Upper lobe of right lung (tissue), 1 donor: ENCODE measurements around the gene ZNF414. TPM values are rescaled to one million over a fixed set of nuclear protein-coding genes. Genes with fewer than 3 reads are reported as not detected.
A peak's percentile ranks its signal among the peaks of the same experiment; 100 is the strongest.

Source experiments
- ATAC-seq: fragments of 200-7000 bp; cut with Tn5 transposase; one replicate; pipeline ENCODE4 v1.9.1; 2020; ENCODE audit warnings: mild to moderate bottlenecking, moderate library complexity
- DNase-seq: peaks from one replicate; pipeline ENCODE4 v3.0.0-alpha.2; 2020
- H3K27ac ChIP-seq: fragments of 200-600 bp; one replicate; pipeline ENCODE4 v1.8.0; 2022
- H3K27me3 ChIP-seq: fragments of 200-600 bp; one replicate; pipeline ENCODE4 v1.8.0; 2022; ENCODE audit warnings: mild to moderate bottlenecking
- H3K36me3 ChIP-seq: fragments of 200-600 bp; one replicate; pipeline ENCODE4 v1.8.0; 2022
- H3K4me1 ChIP-seq: fragments of 200-600 bp; one replicate; pipeline ENCODE4 v1.8.0; 2022
- H3K4me3 ChIP-seq: fragments of 200-600 bp; one replicate; pipeline ENCODE4 v1.8.0; 2022; ENCODE audit warnings: mild to moderate bottlenecking
- H3K9me3 ChIP-seq: fragments of 200-600 bp; one replicate; pipeline ENCODE4 v1.8.0; 2022
- intact Hi-C: fragments of 100-400 bp; cut with DNase I; formaldehyde crosslinking; loops from one replicate; pipeline ENCODE4 v1.11.0; 2022
- total RNA-seq: library from RNA; stranded (reverse); fragmentation: NEBNext Ultra II Directional; extraction: Animal tissue kit (Norgen Biotek cat#: 25700); gene quantifications from one replicate; pipeline ENCODE4 v1.2.1, GENCODE V29; 2021
- TF ChIP-seq, protein P1 (sequence below): fragments of 200-600 bp; IDR thresholded peaks from one replicate; pipeline ENCODE4 v1.8.0; 2022; ENCODE audit warnings: antibody characterized with exemption
- donor health status: DM: no; HTN: yes; CAD: no; lungs with severe emphysema.

Gene ZNF414
- total RNA-seq, 1 donor from 2014 or later: 23.4 TPM

DNA sequence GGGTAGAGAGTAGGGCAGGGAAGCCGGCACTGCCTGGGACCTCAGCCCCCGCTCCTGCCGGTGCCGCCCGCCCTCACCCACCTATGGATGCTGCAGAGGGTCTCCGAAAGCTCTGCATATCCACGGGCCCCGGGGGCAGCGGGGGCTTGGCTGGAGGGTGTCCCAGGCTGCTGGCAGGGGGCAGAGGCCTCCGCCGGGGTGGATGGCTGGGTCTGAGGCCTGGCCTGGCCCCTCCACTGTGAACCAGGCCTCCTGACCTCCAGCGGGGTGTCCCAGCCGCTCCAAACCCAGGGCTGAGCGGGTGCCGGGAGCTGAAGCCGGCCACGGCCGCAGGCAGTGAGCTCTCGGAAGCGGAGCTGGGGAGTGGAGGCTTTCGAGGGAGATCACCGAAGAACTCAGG, 15.7 kb downstream of the ZNF414 start:
- no peak overlapping the region for H3K4me3 ChIP-seq
- H3K36me3 ChIP-seq: no peaks in the 10 kb centered on the region
- H3K27me3 ChIP-seq: no peaks in the 10 kb centered on the region
- DNase-seq: no peak
- TF ChIP-seq, protein P1, sequence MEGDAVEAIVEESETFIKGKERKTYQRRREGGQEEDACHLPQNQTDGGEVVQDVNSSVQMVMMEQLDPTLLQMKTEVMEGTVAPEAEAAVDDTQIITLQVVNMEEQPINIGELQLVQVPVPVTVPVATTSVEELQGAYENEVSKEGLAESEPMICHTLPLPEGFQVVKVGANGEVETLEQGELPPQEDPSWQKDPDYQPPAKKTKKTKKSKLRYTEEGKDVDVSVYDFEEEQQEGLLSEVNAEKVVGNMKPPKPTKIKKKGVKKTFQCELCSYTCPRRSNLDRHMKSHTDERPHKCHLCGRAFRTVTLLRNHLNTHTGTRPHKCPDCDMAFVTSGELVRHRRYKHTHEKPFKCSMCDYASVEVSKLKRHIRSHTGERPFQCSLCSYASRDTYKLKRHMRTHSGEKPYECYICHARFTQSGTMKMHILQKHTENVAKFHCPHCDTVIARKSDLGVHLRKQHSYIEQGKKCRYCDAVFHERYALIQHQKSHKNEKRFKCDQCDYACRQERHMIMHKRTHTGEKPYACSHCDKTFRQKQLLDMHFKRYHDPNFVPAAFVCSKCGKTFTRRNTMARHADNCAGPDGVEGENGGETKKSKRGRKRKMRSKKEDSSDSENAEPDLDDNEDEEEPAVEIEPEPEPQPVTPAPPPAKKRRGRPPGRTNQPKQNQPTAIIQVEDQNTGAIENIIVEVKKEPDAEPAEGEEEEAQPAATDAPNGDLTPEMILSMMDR: no peak
- H3K4me1 ChIP-seq: no peaks in the 10 kb centered on the region
- H3K9me3 ChIP-seq: no peaks in the 10 kb centered on the region
- no peak for ATAC-seq
- intact Hi-C loops: no loop called here
- no peak overlapping the region for H3K27ac ChIP-seq

DNA sequence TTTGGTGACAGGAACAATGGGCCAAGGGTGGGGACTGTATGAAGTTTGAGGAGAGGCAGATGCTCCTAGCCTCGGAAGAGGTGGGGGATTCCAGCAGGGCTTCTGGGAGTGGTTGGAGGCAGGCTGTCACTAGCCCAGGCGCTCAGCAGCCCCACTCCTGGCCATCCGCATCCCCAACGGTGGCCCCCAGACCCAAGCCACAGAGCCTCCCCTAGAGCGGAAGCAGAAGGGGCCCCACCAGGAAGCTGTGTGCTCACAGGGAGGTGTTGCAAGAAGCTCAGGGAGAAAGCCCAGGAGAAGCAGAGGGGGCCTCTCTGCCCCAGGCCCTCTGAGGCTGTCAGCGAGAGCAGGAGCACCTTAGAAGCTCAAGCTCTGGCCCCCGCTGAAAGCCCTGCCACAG, 19.8 kb downstream of the ZNF414 start:
- no peak for DNase-seq
- no peak overlapping the region for H3K27ac ChIP-seq

DNA sequence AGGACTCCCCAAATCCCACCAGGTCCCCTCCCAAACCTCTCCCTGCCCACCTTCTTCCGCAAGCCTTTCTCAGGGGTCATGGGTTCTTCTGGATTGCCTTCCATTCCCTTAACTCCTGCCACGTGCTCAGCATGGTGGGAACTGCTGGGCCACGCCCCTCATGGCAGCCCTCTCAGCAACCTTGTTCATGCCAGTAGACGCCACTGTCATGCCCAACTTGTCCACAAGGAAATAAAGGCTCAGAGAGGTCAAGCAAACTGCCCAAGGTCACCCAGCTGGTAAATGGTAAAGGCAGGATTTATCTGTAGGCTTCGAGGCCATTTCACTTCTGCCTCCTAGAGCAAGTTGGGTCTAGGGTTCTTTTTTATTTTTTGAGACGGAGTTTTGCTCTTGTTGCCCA, 22.4 kb downstream of the ZNF414 start:
- ATAC-seq: no peak
- DNase-seq: no peak
- H3K36me3 ChIP-seq: peaks cover 35% of the 10 kb centered on the region
- peaks cover 11% of the 10 kb centered on the region for H3K4me1 ChIP-seq
- H3K9me3 ChIP-seq: no peaks in the 10 kb centered on the region
- TF ChIP-seq, protein P1: no peak
- H3K27me3 ChIP-seq: no peaks in the 10 kb centered on the region
- no peak overlapping the region for H3K27ac ChIP-seq
- no peak overlapping the region for H3K4me3 ChIP-seq
- intact Hi-C loops: no loop called here

More for the DNA sequence above, 19.8 kb downstream of the ZNF414 start:
- Histone ChIP-seq H3K36me3 (peaks cover 9% of the 10 kb centered on the region), H3K4me1 (no peaks in the 10 kb centered on the region), H3K9me3 (no peaks in the 10 kb centered on the region), H3K27me3 (no peaks in the 10 kb centered on the region), H3K4me3 (no peak overlapping the region)
- TF ChIP-seq, protein P1: no peak
- intact Hi-C loops: no loop called here
- ATAC-seq: peak; percentile 40

DNA sequence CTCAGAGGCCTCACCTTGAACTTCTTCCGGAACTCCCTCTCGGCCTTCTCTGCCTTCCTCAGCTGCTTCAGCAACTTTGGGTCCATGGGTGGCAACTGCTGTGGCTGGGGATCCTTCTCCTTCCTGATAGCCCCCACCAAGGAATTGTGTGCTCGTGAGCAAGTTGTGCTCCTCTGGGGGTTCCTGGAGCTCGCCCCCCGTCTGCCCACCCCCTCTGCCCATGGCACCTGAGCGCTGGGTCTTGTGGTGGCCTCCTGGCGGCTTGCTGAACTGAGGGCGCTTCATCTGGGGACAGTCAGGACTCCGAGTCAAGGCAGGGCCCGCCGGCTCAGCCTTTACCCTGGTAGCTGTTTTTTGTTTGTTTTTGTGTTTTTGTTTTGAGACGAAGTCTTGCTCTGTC, 23.1 kb downstream of the ZNF414 start:
- DNase-seq: no peak
- no peak for ATAC-seq
- H3K4me3 ChIP-seq: no peak overlapping the region
- no peaks in the 10 kb centered on the region for H3K9me3 ChIP-seq
- TF ChIP-seq, protein P1: no peak
- intact Hi-C loops: no loop called here
- peaks cover 42% of the 10 kb centered on the region for H3K36me3 ChIP-seq
- H3K27ac ChIP-seq: no peak overlapping the region
- no peaks in the 10 kb centered on the region for H3K27me3 ChIP-seq
- H3K4me1 ChIP-seq: peaks cover 11% of the 10 kb centered on the region

DNA sequence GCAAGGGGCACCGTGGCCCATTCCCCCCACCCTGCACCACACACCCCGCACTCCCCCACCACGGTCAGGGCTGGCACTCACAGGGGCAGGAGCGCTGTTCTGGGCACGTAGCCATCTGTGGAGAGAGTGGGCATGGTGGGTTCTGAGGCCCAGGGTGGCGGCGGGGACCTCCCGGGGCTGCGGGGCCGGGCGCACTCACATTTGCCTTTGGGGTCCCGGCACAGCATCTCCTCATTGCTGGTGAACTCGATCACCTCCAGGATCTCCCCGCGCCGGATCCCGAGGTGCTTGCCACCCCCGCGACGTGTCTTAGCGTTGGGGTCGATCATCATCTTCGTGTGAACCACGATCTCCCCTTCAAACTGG, 23.6 kb downstream of the ZNF414 start:
- DNase-seq (no peak), ATAC-seq (no peak)
- Histone ChIP-seq H3K36me3 (peaks cover 47% of the 10 kb centered on the region), H3K27ac (no peak overlapping the region), H3K27me3 (no peaks in the 10 kb centered on the region), H3K4me3 (no peak overlapping the region), H3K9me3 (no peaks in the 10 kb centered on the region), H3K4me1 (peaks cover 11% of the 10 kb centered on the region)
- intact Hi-C loops: no loop called here
- TF ChIP-seq, protein P1: no peak
